Breast epithelium (tissue), 3 donors: ENCODE measurements around the gene RNFT1.
"Not testable (repeated sequence)": the region's sequence is repeated elsewhere in the genome, so short reads cannot be mapped to it uniquely, and the experiment has no call there.

Experiments used
- POLR2A ChIP-seq: fragments of 450-650 bp; IDR thresholded peaks from one replicate; pipeline ENCODE4 v1.6.1; 2016; ENCODE audit warnings: antibody characterized with exemption, mild to moderate bottlenecking, moderate library complexity
- POLR2AphosphoS5 ChIP-seq, 3 donors: sonication (generic); formaldehyde crosslinking; IDR thresholded peaks; one replicate each; pipeline ENCODE4 v1.6.1; 2017; ENCODE audit warnings: antibody characterized with exemption in 3 of 3

DNA sequence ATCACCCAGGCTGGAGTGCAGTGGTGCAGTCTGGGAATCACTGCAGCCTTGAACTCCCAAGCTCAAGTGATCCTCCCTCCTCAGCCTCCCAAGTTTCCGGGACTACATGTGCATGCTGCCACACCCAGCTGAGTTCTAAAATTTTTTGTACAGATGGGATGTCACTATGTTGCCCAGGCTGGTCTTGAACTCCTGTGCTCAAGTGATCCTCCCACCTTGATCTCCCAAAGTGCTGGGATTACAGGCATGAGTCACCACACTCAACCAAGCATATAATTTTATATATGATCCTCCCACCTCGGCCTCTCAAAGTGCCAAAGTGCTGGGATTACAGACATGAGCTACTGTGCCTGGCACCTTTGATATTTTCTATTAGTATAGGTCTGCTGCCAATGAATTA is 7.2 kb upstream of the RNFT1 start:
- TF ChIP-seq POLR2A; POLR2AphosphoS5 (IDR thresholded peaks at IDR 0.05): not testable (repeated sequence)
